Loucy (cell line): ENCODE measurements around the gene PARVG.

ENCODE experiments used
- H2AFZ ChIP-seq: fragments of 200-600 bp; sonication (generic); 2 replicates; pipeline ENCODE4 v1.6.0; 2016; ENCODE audit warnings: antibody characterized with exemption, mild to moderate bottlenecking, low read length, moderate library complexity
- H3F3A ChIP-seq: fragments of 200-600 bp; 2 replicates; pipeline ENCODE4 v1.6.0; 2016; ENCODE audit warnings: antibody characterized with exemption, low read depth, mild to moderate bottlenecking
- H3K27me3 ChIP-seq: fragments of 200-600 bp; sonication (generic); 2 replicates; pipeline ENCODE4 v1.6.1; 2014; ENCODE audit warnings: low read length, mild to moderate bottlenecking; ENCODE audit not compliant: insufficient read depth, poor library complexity, severe bottlenecking
- H3K36me3 ChIP-seq: fragments of 200-600 bp; sonication (generic); 2 replicates; pipeline ENCODE4 v1.6.1; 2016; ENCODE audit warnings: low read length; ENCODE audit not compliant: insufficient read depth
- H3K4me1 ChIP-seq: fragments of 200-600 bp; sonication (generic); 2 replicates; pipeline ENCODE4 v1.5.1; 2014; ENCODE audit warnings: low read length, mild to moderate bottlenecking; ENCODE audit not compliant: insufficient read depth, poor library complexity, severe bottlenecking
- H3K4me2 ChIP-seq: fragments of 200-600 bp; sonication (generic); 2 replicates; pipeline ENCODE4 v1.6.0; 2014; ENCODE audit warnings: antibody characterized with exemption, low read length, low read depth, mild to moderate bottlenecking; ENCODE audit not compliant: poor library complexity, severe bottlenecking
- H3K4me3 ChIP-seq: fragments of 200-600 bp; sonication (generic); 2 replicates; pipeline ENCODE4 v1.5.1; 2014; ENCODE audit warnings: low read length, mild to moderate bottlenecking, mixed read lengths; ENCODE audit not compliant: poor library complexity, severe bottlenecking
- H3K79me2 ChIP-seq: fragments of 200-600 bp; sonication (generic); 2 replicates; pipeline ENCODE4 v1.6.1; 2014; ENCODE audit warnings: low read length; ENCODE audit not compliant: insufficient read depth
- H3K9ac ChIP-seq: fragments of 200-600 bp; sonication (generic); 2 replicates; pipeline ENCODE4 v1.6.0; 2014; ENCODE audit warnings: mild to moderate bottlenecking, low read depth, low read length, moderate library complexity; ENCODE audit not compliant: poor library complexity, severe bottlenecking
- H3K9me2 ChIP-seq: fragments of 200-600 bp; sonication (generic); replicated peaks from 2 replicates; pipeline ENCODE4 v1.6.1; 2016; ENCODE audit warnings: low read depth, low read length, mixed read lengths
- H3K9me3 ChIP-seq: fragments of 200-600 bp; sonication (generic); 2 replicates; pipeline ENCODE4 v1.6.1; 2014; ENCODE audit warnings: mild to moderate bottlenecking, antibody characterized with exemption, low read length, low read depth; ENCODE audit not compliant: insufficient read depth
- H4K20me1 ChIP-seq: fragments of 200-600 bp; sonication (generic); 2 replicates; pipeline ENCODE4 v1.6.0; 2014; ENCODE audit warnings: antibody characterized with exemption, low read length, mild to moderate bottlenecking; ENCODE audit not compliant: insufficient read depth, poor library complexity, severe bottlenecking
- EZH2phosphoT487 ChIP-seq: fragments of 200-600 bp; IDR thresholded peaks from 2 replicates; pipeline ENCODE4 v1.6.1; 2018; ENCODE audit warnings: antibody characterized with exemption, mild to moderate bottlenecking, moderate library complexity, borderline replicate concordance
- TF ChIP-seq, protein P1 (sequence below): fragments of 200-600 bp; sonication (generic); conservative IDR thresholded peaks from 2 replicates; pipeline ENCODE4 v1.5.1; 2014; ENCODE audit warnings: mild to moderate bottlenecking, antibody characterized with exemption, low read length

PARVG gene

DNA sequence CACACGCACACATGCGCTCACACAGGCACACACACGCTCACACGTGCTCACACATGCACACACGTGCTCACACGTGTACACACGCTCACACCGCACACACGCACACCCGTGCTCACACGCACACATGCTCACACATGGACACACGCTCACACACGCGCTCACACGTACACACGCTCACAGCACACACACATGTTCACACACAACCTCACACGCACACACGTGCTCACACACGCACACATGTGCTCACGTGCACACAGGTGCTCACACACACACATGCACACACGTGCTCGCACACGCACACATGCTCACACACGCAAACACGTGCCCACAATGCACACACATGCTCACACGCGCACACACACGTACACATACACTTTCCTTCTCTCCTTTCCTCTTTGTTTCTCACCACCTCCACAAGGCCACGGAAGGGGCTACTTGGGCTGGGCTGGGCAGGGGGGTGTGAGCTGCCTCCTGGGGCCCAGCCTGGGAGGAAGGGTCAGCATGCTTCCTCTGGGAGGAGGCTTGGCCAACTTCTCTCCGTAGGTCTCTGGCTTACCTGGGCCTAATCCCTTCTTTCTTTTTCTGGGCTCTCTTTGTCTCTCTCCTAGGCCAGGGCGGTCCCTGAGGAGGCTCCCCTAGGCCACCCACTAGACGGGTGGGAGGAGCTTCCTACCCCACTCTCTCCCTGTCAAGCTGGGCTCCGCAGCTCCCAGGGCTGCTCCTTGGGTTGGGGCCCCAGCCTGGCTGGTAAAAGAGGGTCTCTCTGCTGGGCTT lies 34.5 kb upstream of the PARVG start:
- TF ChIP-seq, protein P1, sequence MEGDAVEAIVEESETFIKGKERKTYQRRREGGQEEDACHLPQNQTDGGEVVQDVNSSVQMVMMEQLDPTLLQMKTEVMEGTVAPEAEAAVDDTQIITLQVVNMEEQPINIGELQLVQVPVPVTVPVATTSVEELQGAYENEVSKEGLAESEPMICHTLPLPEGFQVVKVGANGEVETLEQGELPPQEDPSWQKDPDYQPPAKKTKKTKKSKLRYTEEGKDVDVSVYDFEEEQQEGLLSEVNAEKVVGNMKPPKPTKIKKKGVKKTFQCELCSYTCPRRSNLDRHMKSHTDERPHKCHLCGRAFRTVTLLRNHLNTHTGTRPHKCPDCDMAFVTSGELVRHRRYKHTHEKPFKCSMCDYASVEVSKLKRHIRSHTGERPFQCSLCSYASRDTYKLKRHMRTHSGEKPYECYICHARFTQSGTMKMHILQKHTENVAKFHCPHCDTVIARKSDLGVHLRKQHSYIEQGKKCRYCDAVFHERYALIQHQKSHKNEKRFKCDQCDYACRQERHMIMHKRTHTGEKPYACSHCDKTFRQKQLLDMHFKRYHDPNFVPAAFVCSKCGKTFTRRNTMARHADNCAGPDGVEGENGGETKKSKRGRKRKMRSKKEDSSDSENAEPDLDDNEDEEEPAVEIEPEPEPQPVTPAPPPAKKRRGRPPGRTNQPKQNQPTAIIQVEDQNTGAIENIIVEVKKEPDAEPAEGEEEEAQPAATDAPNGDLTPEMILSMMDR: no peak
- no peak for TF ChIP-seq EZH2phosphoT487
- no peaks in the 10 kb centered on the region for H3K36me3 ChIP-seq

DNA sequence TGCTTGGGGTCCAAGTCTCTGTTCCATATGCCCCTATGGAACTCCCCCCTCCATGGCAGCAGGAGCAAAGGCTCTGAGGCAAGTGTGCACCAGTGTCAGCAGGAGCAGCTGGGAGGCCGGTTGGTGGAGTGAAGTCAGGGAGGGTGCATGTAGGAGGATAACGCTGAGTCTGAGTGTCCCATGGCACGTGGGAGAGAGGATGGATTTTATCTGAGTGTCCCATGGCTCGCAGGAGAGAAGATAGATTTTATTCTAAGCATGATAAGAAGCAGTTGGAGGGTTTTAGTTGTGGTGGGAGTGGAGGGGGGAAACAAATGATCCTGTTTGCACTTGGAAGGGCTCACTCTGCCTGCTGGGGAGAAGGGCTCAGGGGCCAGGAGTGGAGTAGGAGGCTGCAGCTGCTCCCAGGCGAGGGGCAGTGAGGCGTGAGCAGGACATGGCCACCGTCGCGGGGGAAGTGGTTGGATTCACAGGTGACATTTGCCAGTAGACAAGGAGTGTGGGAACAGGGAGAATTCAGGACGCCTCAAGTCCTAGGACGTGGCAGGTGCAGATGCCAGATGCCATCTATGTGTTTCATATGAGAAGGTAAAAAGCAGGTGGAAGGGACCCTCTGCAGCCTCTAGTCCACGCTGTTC lies 33.6 kb upstream of the PARVG start:
- Histone ChIP-seq H3F3A (no peaks in the 10 kb centered on the region), H3K4me2 (no peak overlapping the region), H3K27me3 (no peaks in the 10 kb centered on the region), H3K4me1 (no peaks in the 10 kb centered on the region), H4K20me1 (no peaks in the 10 kb centered on the region), H3K79me2 (no peaks in the 10 kb centered on the region), H2AFZ (no peak overlapping the region), H3K9me3 (no peaks in the 10 kb centered on the region), H3K4me3 (no peak overlapping the region), H3K36me3 (no peaks in the 10 kb centered on the region), H3K9ac (no peak overlapping the region), H3K9me2 (no peaks in the 10 kb centered on the region)
- TF ChIP-seq EZH2phosphoT487: no peak
- TF ChIP-seq, protein P1: no peak

More for the DNA sequence above, 34.5 kb upstream of the PARVG start:
- Histone ChIP-seq H3K9me2 (no peaks in the 10 kb centered on the region), H3K9me3 (no peaks in the 10 kb centered on the region), H3F3A (no peaks in the 10 kb centered on the region), H3K27me3 (no peaks in the 10 kb centered on the region), H3K4me2 (no peak overlapping the region), H2AFZ (no peak overlapping the region), H4K20me1 (no peaks in the 10 kb centered on the region), H3K4me3 (no peak overlapping the region), H3K79me2 (no peaks in the 10 kb centered on the region), H3K4me1 (no peaks in the 10 kb centered on the region), H3K9ac (no peak overlapping the region)

DNA sequence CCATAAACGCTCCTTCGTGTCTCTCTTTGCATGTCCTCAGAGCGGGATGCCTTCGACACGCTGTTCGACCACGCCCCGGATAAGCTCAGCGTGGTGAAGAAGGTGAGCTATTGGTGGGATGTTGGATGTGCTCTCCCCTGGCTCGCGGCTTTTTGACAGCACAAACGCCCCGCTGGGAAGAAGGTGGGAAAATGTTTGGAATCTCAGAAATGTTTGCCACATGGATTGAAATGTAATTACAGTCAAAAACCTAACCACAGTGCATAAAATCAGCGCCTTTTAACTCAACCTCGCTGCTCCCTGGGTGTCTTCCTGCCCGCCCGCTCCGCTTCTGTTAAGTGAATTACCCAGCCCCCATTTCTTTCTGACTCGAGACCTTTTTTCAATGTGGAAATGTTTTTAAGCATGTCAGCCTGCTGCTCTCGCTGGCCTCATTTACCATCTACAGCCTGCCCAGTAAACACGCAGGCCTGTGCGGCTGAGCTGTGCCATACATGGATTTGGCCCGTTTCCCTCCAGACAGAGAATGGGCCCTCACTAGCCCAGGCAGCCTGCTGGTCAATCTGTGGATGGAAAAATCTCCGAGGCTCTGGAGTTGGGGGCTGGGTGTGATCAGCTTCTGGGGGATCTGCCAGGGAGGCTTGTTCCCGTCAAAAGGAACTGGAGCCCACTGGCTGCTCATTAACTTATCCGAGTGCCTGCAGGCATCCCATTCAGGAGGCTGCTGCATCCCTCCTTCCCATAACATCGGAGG lies 32.7 kb upstream of the PARVG start:
- Histone ChIP-seq H3K9me2 (no peaks in the 10 kb centered on the region), H3K9me3 (no peaks in the 10 kb centered on the region), H4K20me1 (no peaks in the 10 kb centered on the region), H2AFZ (no peak overlapping the region), H3K4me3 (no peak overlapping the region), H3K4me1 (no peaks in the 10 kb centered on the region), H3K79me2 (no peaks in the 10 kb centered on the region), H3K27me3 (no peaks in the 10 kb centered on the region), H3F3A (no peaks in the 10 kb centered on the region), H3K36me3 (no peaks in the 10 kb centered on the region), H3K4me2 (no peak overlapping the region), H3K9ac (no peak overlapping the region)
- TF ChIP-seq EZH2phosphoT487: no peak
- TF ChIP-seq, protein P1: no peak
